HG02571 (cell line): ENCODE measurements around the gene LHFPL3.
A peak's percentile ranks its signal among the peaks of the same experiment; 100 is the strongest.
"Not testable (repeated sequence)": the region's sequence is repeated elsewhere in the genome, so short reads cannot be mapped to it uniquely, and the experiment has no call there.

ENCODE experiments used
- ATAC-seq: cut with Tn5 transposase; IDR thresholded peaks from one replicate; pipeline ENCODE4 v1.9.1; 2021; ENCODE audit warnings: mild to moderate bottlenecking, moderate library complexity; ENCODE audit not compliant: unreplicated experiment

Gene LHFPL3

DNA sequence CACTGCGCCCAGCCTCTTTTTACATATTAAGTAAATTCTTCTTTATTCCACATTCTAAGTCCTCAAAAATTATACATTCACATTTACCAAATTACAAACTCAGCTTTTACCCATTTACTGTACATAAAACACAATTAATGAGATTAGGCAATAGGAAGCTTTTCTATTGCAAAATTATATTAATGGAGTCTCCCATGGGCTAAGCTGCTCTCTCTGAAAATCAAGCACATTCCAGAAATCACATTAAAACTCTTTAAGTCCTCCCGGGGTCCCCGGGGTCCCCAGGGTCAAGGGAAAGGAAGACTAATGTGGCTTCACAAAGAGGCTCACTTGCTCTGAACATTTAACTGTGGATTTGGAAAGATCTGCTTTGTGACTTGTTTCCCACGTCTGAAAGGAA lies 558.2 kb downstream of the LHFPL3 start:
- no peak for ATAC-seq

GRCh38 chr7:104890216-104890615 lies 561.8 kb downstream of the LHFPL3 start:
- no peak for ATAC-seq

- ATAC-seq = no peak
These were observed 563.5 kb downstream of the LHFPL3 start for GRCh38 chr7:104891949-104892348.

DNA sequence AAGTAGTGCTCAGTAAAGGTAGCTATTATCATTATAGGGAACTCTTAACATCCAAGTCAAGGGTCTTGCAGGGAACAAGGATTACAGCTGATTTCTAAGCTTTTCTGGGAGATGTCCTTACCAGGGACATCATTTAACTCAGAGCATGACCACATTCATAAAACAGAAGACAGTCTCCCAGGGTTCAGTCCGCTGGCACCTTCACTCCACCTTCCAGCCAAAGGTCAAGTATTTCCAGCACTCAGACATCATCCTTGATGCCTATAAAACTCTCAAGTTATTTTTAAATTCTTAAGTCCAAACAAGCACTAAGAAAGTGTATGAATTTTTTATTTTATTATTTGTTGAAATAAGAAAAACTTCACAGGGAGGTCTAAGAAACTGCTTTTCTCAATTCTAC lies 565.9 kb downstream of the LHFPL3 start:
- ATAC-seq = no peak

DNA sequence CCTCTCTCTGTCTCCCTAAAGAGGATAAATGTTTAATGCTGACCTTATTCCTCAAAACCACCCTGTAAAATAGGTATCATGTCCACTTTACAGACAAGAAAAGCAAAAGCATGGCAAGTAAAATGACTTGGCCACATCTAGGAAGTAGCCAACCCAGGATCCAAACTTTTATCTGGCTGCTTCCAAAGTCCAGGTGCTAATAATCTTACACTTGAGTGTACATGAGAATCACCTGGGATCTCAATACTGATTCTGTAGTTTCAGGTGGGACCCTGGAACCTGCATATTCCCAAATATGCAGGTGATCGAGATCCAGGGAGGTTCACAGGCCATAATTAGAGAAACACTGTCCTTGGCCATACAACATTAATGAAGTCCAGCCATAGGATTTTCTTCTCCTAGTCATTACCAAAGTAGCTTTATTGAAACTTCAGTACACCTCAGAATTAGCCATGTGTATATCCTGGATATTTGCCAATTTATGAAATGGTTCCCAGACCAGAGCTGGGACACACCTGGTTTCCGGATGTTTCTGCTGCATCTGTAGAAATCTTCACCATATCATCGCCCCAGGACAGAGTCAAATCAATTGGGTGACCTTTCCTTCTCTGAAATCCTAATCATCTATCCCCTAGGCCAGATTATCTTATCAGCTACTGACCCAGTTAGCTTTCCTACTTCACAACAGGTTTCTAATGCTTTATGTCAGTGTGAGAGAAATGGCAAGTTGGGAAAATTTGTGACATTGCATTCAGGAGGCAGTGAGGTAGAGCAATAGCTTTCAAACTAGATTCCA lies 566.5 kb downstream of the LHFPL3 start:
- no peak for ATAC-seq

DNA sequence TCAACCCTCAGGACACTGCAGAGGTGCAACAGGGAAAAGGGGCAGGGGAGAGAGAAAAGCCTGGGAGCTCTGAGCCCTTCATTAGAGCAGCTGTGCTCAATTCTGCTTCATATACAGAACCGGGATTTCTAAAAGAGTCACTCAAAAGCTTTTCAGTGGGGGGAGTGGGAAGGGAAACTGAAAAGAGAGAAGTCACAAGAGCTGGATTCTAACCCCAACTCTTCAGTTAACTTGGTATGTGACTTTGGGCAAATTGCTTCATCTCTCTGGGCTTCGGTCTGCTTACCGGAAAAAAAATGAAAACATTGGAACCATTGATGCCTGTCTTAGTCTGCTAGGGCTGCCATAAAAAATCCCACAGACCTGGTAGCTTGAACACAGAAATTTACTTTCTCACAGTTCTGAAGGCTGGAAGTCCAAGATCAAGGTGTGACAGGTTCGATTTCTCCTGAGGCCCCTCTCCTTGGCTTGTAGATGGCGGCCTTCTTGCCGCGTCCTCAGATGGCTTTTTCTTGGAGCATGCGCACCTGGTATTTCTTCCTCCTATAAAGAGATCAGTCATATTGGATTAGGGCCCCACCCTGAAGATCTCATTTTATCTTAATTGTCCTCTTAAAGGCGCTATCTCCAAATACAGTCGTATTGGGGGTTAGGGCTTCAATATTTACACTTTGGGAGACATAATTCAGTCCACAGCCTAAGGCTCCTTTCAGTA lies 567.3 kb downstream of the LHFPL3 start:
- ATAC-seq = peak; percentile 35

DNA sequence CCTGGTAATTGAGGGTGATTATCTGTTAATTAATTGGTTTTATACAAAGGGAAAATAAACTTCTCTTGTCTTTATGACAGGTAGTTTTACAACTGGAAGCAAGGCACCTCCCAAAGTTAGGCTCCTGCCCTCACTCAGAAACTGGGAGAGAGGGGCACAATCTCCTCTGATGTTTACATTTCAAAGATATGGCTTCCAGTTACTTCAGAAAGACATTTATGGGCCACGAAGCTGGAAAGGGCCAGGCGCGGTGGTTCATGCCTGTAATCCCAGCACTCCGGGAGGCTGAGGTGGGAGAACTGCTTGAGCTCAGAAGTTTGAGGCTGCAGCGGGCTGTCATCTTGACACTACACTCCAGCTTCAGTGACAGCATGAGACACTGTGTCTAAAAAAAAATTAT lies 570.0 kb downstream of the LHFPL3 start:
- no peak for ATAC-seq

GRCh38 chr7:104900525-104901239 lies 572.3 kb downstream of the LHFPL3 start:
- no peak for ATAC-seq

DNA sequence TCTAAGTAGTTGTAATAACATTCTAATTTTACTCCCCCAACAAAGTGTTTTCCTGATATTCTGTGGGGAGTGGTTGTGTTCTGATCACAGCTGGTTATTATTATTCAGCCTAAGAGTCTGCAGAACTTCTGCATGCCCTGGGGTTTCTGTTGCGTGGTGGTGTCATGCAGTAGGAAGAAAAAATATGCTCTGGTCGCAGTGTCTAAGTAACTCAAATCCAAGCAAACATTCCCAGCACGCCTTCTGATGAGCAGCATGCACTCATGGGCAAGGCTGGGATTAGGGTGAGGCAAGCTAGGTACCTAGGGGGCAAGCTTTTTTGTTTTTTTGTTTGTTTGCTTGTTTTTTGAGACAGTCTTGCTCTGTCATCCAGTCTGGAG lies 572.8 kb downstream of the LHFPL3 start:
- no peak for ATAC-seq

GRCh38 chr7:104902183-104902582 lies 573.8 kb downstream of the LHFPL3 start:
- no peak for ATAC-seq

GRCh38 chr7:104903044-104903443 lies 574.6 kb downstream of the LHFPL3 start:
- ATAC-seq = no peak

DNA sequence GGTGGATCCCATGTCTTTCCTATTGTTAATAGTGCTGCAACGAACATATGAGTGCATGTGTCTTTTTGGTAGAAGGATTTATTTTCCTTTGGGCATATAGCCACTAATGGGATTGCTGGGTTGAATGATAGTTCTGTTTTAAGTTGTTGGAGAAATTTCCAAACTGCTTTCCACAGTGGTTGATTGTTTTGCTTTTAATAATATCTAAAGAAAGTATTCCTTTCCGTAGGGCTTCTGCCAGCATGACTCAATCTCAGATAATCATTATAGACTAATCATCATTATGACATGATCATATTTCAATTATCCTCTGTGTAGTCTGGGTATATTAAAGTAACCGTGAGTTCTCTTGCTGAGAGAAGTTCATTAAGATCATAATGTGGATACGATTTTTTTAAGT lies 575.4 kb downstream of the LHFPL3 start:
- ATAC-seq = no peak

DNA sequence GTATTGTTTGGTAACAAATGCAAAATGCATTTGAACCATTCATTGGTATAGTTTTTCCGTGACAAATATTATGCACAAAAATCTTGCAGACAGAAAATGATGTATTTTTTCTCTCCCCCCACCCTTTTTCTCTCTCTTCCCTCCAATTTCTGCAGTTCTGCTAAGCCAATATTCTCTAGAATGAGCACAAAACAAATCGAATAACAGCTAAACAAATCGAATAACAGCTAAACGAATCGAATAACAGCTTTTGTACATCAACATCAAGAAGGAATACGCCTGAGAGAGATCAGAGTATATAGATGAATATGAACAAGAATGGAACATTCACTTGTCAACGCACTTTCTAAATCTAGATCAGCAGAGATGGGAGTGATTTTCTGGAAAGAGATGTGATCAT lies 577.6 kb downstream of the LHFPL3 start:
- no peak for ATAC-seq

DNA sequence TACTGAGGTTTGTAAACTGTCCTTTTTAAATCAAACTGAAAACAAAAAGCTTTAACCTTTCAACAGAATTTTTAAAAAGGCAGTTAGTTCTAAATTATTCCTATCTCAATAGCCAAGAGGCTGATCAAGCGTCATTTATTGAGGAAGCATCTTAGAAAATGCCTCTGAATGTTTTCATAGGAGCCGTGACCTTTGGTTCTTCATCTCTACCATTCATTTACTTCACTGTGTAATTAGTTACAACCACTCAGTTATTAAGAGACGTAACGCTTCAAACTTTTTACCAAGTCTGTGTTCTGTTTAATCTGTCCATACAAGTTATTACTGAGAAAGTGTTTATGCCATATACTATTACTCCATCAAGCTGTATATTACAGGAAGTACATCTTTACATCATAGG lies 578.2 kb downstream of the LHFPL3 start:
- no peak for ATAC-seq

- ATAC-seq = no peak
These were observed 580.2 kb downstream of the LHFPL3 start for GRCh38 chr7:104908636-104909035.

DNA sequence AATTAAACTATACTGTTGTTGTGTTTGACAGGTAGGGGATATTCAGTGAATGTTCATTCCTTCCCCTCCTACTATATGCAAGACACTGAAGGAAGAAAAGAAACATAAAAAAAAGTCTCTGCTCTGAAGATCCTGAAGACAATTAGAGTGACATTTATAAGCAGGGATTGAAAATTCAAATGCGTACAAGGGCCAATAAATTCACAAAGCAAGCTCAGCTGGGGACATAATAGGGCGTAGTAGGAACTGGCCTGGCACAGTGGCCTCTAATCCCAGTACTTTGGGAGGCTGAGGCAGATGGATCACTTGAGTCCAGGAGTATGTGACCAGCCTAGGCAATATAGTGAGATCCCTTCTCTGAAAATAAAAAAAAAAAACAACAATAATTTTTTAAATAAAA lies 580.7 kb downstream of the LHFPL3 start:
- ATAC-seq = no peak

DNA sequence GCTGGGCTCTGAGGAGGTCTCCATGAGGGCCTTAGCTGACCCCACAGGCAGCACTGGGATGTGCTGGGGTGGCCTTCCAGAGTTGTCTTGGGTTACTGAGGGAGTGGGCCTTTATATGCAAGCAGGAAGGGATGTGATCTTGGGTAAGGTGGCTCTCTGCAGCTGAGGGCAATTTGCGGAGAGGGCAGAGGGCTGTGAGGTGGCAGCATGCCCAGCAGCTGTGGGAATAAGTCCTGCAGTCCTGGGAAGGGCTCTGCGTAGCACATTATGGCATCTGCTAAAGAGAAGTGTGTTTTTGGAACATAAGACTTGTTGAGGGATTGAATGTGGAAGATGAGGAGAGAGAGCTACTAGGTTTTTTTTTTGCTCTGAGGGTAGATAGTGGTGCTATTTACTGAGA lies 586.0 kb downstream of the LHFPL3 start:
- ATAC-seq = no peak

- no peak for ATAC-seq
These were observed 593.2 kb downstream of the LHFPL3 start for GRCh38 chr7:104921596-104921995.

DNA sequence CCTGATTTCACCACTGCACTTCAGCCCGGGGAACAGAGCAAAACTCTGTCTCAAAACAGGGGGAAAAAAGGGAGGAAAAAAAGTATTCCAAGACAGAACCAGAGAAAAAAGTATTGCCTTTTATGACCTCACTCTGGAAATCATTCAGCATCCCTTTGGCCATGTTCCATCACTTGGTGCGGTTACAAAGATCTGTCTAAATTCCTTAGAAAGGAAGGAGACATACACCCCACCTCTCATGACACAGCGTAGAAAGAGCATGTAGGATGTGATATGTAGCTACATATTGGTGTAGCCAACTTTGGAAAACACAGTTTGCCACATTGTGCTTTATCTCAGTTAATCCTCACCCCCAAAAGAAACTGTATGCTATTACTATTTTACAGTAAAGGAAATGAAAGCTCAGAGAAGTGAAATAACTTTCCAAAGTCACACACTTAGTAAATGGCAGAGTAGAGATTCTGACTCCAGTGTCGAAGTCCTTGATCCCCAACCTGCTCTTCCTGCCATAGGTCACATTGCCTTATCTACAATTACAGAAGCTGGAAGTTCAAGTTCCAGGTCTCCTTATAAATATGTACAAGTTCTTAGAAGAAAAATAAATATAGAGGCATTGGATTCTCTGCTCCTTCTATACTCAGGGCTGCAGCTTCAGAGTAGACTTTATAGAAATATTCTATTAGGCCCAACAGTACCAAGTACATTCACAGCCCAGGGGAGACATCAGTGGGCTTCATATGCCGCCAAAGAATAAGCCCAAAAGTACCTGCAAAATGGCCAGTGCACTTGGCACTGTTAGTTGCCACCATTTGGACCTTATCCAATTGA lies 594.0 kb downstream of the LHFPL3 start:
- ATAC-seq = peak; percentile 6

- peak; percentile 95 for ATAC-seq
These were observed 594.6 kb downstream of the LHFPL3 start for GRCh38 chr7:104923010-104923421.

DNA sequence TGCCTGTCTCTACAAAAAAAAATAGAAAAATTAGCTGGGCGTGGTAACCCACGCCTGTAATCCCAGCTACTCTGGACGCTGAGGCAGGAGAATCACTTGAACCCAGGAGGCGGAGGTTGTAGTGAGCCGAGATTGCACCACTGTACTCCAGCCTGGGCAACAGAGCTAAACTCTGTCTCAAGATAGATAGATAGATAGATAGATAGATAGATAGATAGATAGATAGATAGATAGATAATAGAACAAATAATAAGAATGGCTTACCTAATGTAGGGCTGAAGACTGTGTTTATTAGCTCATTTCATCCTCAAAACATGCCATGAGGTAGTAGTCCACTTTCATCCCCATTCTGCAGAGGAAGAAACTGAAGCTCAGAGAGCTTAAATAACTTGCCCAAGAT lies 597.8 kb downstream of the LHFPL3 start:
- not testable (repeated sequence) for ATAC-seq
